Heart left ventricle (tissue), 13 donors: ENCODE data around the gene SHOX.

Experiments
- POLR2A ChIP-seq, 2 donors: fragments of 450-650 bp; IDR thresholded peaks; one replicate each; pipeline ENCODE4 v1.6.1; 2017; ENCODE audit warnings: antibody characterized with exemption in 2 of 2, mild to moderate bottlenecking in 2 of 2, moderate library complexity in 2 of 2
- TF ChIP-seq, protein P1 (sequence below), 12 donors: fragments of 200-600 bp; sonication (generic) in 4 of 12; IDR thresholded peaks; one replicate each; pipeline versions ENCODE4 v1.5.0 to v1.8.0; 2018 to 2022; ENCODE audit warnings: antibody characterized with exemption in 12 of 12, mild to moderate bottlenecking in 5 of 12
- donor health status: ischemic (EF 13 %, LVEDD 7.1; RV severe dilation, severe dysfunction).
- donor health status: DM: no; HTN: yes; CAD: no.
- donor health status: DM: no; HTN: no; CAD: no.
- donor health status: ischemic (EF 25% LVEDD 6.9; RV normal size, moderate dysfunction).
- donor health status: ischemic (EF 25% LVEDD 5.7; RV mildly dilated, moderate dysfunction).
- donor health status: ischemic (EF 35%, LVEDD 5.7; RV mildly dilated, moderate dysfunction).
- donor health status: nonischemic (EF 11% LVEDD 7.7; RV severe dilation, severe dysfunction).
- donor health status: DM: yes; HTN: yes; CAD: no.
- donor health status: PGD.
- donor health status: ischemic (EF 29% LVEDD 5.4; RV normal size, mild dysfunction).
- donor health status: nonischemic (EF 23%, LVEDD 6.1; RV moderate dilation, normal function).

DNA sequence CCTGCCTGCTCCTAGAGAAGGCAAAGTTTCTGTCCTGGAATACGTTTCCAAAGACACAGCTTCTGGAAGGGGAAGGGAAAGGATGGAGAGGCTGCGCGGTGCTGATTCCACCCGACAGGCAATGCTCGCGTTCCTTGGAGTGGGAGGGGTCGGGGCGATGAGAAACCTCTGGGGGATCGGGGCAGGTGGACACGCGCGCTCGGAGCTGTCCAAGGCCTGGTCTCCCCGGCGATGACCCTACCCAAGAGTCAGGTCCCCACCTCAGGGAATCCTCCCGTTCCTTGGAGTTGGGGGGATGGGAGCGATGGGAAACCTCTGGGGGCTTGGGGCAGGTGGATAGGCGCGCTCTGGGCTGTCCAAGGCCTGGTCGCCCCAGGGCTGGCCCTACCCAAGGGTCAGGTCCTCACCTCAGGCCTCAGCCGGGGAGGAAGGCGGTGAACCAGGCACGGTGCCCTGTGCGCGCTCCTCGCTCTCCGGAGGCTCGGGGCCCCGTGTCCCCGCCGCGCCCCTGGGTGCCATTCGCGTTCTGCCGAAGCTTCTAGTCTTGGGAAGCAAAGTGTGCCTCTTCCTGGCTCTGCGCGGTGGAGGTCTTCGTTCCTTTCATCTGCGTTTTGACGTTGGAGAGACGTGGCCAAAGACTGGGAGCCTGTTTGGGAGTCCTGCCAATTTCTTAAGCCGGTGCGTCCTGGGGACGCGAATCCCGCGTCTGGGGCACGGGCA is 10.6 kb upstream of the SHOX start:
- TF ChIP-seq, protein P1, sequence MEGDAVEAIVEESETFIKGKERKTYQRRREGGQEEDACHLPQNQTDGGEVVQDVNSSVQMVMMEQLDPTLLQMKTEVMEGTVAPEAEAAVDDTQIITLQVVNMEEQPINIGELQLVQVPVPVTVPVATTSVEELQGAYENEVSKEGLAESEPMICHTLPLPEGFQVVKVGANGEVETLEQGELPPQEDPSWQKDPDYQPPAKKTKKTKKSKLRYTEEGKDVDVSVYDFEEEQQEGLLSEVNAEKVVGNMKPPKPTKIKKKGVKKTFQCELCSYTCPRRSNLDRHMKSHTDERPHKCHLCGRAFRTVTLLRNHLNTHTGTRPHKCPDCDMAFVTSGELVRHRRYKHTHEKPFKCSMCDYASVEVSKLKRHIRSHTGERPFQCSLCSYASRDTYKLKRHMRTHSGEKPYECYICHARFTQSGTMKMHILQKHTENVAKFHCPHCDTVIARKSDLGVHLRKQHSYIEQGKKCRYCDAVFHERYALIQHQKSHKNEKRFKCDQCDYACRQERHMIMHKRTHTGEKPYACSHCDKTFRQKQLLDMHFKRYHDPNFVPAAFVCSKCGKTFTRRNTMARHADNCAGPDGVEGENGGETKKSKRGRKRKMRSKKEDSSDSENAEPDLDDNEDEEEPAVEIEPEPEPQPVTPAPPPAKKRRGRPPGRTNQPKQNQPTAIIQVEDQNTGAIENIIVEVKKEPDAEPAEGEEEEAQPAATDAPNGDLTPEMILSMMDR (IDR thresholded peaks at IDR 0.05), result no peak
- no peak for TF ChIP-seq POLR2A (IDR thresholded peaks at IDR 0.05)
